ENCODE results near the gene DNAJA3. TPM values are rescaled to one million over a fixed set of nuclear protein-coding genes. Genes with fewer than 3 reads are reported as not detected.
A peak's percentile ranks its signal among the peaks of the same experiment; 100 is the strongest.

DNAJA3 gene
- total RNA-seq, 1 donor from 2014 or later: 40.7 TPM

DNA sequence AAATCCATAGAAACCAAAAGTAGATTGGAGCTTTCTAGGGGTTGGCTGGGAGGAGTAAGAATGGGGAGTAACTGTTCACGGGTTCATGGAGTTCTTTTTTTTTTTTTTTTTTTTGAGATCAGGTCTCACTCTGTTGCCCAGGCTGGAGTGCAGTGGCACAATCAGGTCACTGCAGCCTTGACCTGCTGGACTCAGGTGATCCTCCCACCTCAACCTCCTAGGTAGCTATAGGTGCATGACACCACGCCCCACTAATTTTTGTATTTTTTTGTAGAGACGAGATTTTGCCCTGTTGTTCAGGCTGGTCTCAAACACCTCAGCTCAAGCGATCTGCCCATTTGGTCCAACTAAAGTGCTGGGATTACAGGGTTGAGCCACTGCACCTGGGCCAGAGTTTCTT, 47.2 kb downstream of the DNAJA3 start:
- Histone ChIP-seq H3K4me3 (no peak overlapping the region), H3K4me1 (peaks cover 10 to 26% of the 10 kb centered on the region in 2 donors), H3K27ac (no peak overlapping the region), H3K36me3 (peaks cover 10% of the 10 kb centered on the region in 2 donors), H3K27me3 (no peaks in the 10 kb centered on the region), H3K9me3 (no peaks in the 10 kb centered on the region)
- DNase-seq (ENCODE audit: low spot score in 2 of 2): no peak
- intact Hi-C loops (cut with DNase I): no loop called here
- TF ChIP-seq CTCF (IDR thresholded peaks at IDR 0.05): no peak

- Histone ChIP-seq H3K36me3 (peaks cover 0 to under 1% of the 10 kb centered on the region in 2 donors), H3K27me3 (no peaks in the 10 kb centered on the region), H3K4me3 (peak within 1 kb of the TSS; percentile 85 to 91), H3K27ac (peak within 1 kb of the TSS; percentile 86 to 89), H3K9me3 (no peaks in the 10 kb centered on the region), H3K4me1 (peaks cover 10 to 26% of the 10 kb centered on the region in 2 donors)
- TF ChIP-seq CTCF (IDR thresholded peaks at IDR 0.05): no peak
- peak; percentile 70 to 94 for DNase-seq (ENCODE audit: low spot score in 2 of 2)
- intact Hi-C loops (cut with DNase I): no loop called here
Measured at GRCh38 chr16:4474192-4474961, 48.7 kb downstream of the DNAJA3 start, which contains the start of gene NMRAL1. TSS of gene NMRAL1 (minus strand) at chr16:4474625. CDS start at chr16:4474132, 493 bp downstream.

DNA sequence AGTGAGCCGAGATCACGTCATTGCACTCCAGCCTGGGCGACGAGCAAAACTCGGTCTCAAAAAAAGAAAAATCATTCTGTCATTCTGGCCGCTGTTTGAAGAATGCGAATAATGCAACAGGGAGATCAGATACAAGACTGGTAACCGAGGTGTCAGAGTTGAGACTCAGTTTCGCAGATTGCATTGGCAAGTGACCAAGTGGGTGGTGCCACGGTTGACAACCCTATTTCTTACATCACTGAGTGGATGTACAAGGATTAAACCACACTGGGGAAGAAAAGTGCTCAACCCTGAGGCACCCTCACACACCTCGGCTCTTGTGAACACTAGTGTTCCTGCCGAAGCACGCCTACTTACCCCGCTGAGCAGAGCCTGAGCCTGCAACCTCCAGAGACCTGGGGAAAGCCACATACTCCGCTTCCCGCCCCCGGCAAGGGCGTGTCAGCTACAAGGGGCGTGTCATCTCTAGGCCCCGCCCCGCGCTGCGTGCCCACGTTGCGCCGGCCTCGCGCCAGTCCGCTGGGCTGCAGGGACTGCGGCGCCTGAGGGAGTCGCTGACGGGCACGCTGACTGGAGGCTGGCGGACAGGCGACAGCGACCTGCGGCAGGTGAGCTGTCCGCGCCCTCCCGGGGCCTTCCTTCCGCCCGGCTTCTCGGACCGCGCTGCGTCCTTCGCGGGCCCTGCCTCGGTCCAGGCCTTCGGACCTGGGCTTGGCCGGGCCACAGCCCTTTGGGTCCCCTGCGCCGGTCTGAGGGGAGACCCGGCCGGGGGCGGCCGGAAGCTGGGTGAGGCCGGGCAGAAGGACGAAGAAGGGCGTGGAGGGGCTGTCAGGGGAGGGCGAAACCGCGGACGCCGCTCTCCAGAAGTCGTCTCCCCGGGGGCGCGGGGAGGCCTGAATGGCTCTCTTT, 50.5 kb downstream of the DNAJA3 start, which contains the start of gene HMOX2:
TSS of gene HMOX2 (plus strand) at position 519 of the 909 bp plus-strand sequence. CDS start 29,127 bp downstream, outside the sequence.
- H3K4me1 ChIP-seq: peaks cover 10 to 26% of the 10 kb centered on the region in 2 donors
- H3K27me3 ChIP-seq: no peaks in the 10 kb centered on the region

DNA sequence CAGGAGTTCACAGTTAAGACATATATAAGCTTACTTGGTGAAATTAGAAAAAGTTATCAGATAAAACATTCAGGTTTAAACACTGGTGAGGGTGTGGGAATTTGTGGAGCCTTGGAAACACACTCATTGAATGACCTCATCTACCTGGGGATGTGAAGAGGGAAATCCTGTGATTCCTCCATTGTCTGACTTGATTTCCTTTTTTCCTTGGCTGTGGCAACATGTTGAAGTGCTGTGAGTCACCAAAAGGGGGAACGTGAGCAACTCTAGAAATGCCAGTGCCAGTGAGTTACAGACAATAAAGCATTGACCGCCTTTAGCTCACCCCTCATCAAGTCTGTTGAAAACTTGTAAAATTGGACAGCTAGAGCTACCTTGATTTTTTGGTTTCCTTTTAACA, 52.3 kb downstream of the DNAJA3 start:
- no peaks in the 10 kb centered on the region for H3K9me3 ChIP-seq
- H3K4me1 ChIP-seq: peaks cover 10 to 26% of the 10 kb centered on the region in 2 donors
- no peak overlapping the region for H3K27ac ChIP-seq
- no peak for DNase-seq (ENCODE audit: low spot score in 2 of 2)
- no peaks in the 10 kb centered on the region for H3K36me3 ChIP-seq
- intact Hi-C loops (cut with DNase I): loop anchor here (2.0 kb wide), 1 partner anchor 23 kb away; no protein-coding TSS in a partner anchor
- no peak overlapping the region for H3K4me3 ChIP-seq
- TF ChIP-seq CTCF (IDR thresholded peaks at IDR 0.05): no peak
- no peaks in the 10 kb centered on the region for H3K27me3 ChIP-seq

More for the DNA sequence above, 50.5 kb downstream of the DNAJA3 start, which contains the start of gene HMOX2:
- peak; percentile 49 to 61 (median 61) for TF ChIP-seq CTCF (IDR thresholded peaks at IDR 0.05)
- intact Hi-C loops (cut with DNase I): loop anchor here (2.0 kb wide), 1 partner anchor 25 kb away; no protein-coding TSS in a partner anchor
- no peaks in the 10 kb centered on the region for H3K36me3 ChIP-seq
- DNase-seq (ENCODE audit: low spot score in 2 of 2): peak; percentile 73 to 95
- H3K27ac ChIP-seq: peak within 1 kb of the TSS; percentile 86 to 89
- no peaks in the 10 kb centered on the region for H3K9me3 ChIP-seq
- H3K4me3 ChIP-seq: peak within 1 kb of the TSS; percentile 61 to 93

DNA sequence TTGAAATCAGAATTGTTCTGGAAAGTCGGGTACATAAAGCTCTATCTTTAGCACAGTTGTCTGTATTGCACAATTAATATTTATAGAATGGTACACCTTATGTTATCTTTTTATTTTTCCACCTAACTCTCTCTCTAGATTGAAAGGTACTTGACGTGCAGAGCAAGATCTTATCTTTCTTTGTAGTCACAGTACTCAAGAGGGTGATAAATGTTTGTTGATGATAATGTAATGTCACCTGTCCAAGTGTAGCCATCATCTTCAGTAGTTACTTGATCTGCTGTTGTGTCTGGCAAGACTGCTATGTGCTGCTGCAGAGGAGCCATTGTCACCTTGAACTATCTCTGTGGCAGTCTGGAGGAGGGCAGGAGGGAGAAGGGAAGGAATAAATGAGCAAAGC, 55.9 kb downstream of the DNAJA3 start:
- Histone ChIP-seq H3K27ac (no peak overlapping the region), H3K4me1 (peaks cover 0 to 5% of the 10 kb centered on the region in 2 donors), H3K27me3 (no peaks in the 10 kb centered on the region), H3K4me3 (no peak overlapping the region), H3K36me3 (peaks cover 9 to 12% of the 10 kb centered on the region in 2 donors), H3K9me3 (no peaks in the 10 kb centered on the region)
- DNase-seq (ENCODE audit: low spot score in 2 of 2): no peak
- intact Hi-C loops (cut with DNase I): no loop called here
- no peak for TF ChIP-seq CTCF (IDR thresholded peaks at IDR 0.05)
